A549 (cell line): ENCODE measurements around the gene ACTN1.

Source experiments
- BCL3 ChIP-seq: fragments of >200 bp; sonication (Bioruptor Twin); formaldehyde crosslinking; IDR thresholded peaks from 3 replicates; pipeline ENCODE4 v1.6.1; 2016
- BHLHE40 ChIP-seq: IDR thresholded peaks from 2 replicates; pipeline ENCODE4 v1.6.1; 2012; ENCODE audit warnings: low read depth, low read length, inconsistent platforms
- CTCF ChIP-seq: fragments of >200 bp; sonication (Bioruptor Twin); formaldehyde crosslinking; IDR thresholded peaks from 3 replicates; pipeline ENCODE4 v1.5.1; 2016
- EP300 ChIP-seq, 2 experiments: fragments of >200 bp; sonication (Bioruptor Twin); formaldehyde crosslinking; IDR thresholded peaks; 2 replicates in 1 of 2; 3 replicates in 1 of 2; pipeline ENCODE4 v1.6.1; 2016 to 2017
- ESRRA ChIP-seq: fragments of 150-350 bp; IDR thresholded peaks from 2 replicates; pipeline ENCODE4 v1.6.1; 2014; ENCODE audit warnings: mild to moderate bottlenecking, low read length, borderline replicate concordance
- JUNB ChIP-seq: fragments of >200 bp; sonication (Bioruptor Twin); formaldehyde crosslinking; IDR thresholded peaks from 2 replicates; pipeline ENCODE4 v1.6.1; 2016
- PBX3 ChIP-seq: IDR thresholded peaks from 2 replicates; pipeline ENCODE4 v1.6.1; 2012
- PHF8 ChIP-seq: fragments of 200-600 bp; sonication (generic); IDR thresholded peaks from 2 replicates; pipeline ENCODE4 v1.6.1; 2016; ENCODE audit warnings: low read depth, mild to moderate bottlenecking, antibody characterized with exemption, moderate library complexity, borderline replicate concordance
- POLR2A ChIP-seq: IDR thresholded peaks from 2 replicates; pipeline ENCODE4 v1.6.1; 2012; ENCODE audit warnings: mild to moderate bottlenecking, low read length
- RNF2 ChIP-seq: fragments of 200-600 bp; sonication (generic); IDR thresholded peaks from 2 replicates; pipeline ENCODE4 v1.6.1; 2016; ENCODE audit warnings: low read depth, mild to moderate bottlenecking, antibody characterized with exemption, moderate library complexity, borderline replicate concordance

DNA sequence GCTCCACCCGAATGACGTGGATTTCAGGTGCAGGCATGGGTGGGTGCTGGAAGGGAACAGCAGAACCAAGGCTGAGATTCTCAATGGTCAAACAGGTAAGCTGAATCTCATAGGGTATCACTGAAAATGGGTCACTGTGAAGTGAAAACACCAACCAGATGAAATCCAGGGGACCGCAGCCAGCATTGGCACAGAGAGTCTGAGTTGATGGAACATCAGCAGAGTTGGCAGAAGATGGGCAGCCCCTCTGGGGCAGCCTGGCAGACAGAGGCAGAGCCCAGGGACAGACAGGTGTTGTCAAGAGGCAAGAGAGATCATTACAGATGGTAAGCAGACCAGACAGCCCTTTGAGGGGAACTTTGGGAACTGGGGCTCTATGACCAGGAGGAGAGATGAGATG lies 48.0 kb downstream of the ACTN1 start:
- TF ChIP-seq PBX3 (no peak), CTCF (no peak), BHLHE40 (no peak), POLR2A (no peak), EP300 (IDR thresholded peaks at IDR 0.05) (no peak), ESRRA (no peak), BCL3 (no peak), JUNB (no peak), PHF8 (no peak), RNF2 (no peak)
